A673 (cell line): ENCODE measurements around the gene INSR.

Source experiments
- EZH2 ChIP-seq: fragments of 200-600 bp; sonication (generic); IDR thresholded peaks from 2 replicates; pipeline ENCODE4 v1.6.1; 2017; ENCODE audit warnings: borderline replicate concordance, low read depth, mild to moderate bottlenecking, mixed read lengths, antibody characterized with exemption, low read length; ENCODE audit not compliant: poor library complexity, severe bottlenecking
- TF ChIP-seq, protein P1 (sequence below): fragments of 300-800, 200-600 bp; sonication (generic); conservative IDR thresholded peaks from 2 replicates; pipeline ENCODE4 v1.5.1; 2017; ENCODE audit warnings: low read depth, mild to moderate bottlenecking, antibody characterized with exemption, low read length, moderate library complexity, mixed read lengths

DNA sequence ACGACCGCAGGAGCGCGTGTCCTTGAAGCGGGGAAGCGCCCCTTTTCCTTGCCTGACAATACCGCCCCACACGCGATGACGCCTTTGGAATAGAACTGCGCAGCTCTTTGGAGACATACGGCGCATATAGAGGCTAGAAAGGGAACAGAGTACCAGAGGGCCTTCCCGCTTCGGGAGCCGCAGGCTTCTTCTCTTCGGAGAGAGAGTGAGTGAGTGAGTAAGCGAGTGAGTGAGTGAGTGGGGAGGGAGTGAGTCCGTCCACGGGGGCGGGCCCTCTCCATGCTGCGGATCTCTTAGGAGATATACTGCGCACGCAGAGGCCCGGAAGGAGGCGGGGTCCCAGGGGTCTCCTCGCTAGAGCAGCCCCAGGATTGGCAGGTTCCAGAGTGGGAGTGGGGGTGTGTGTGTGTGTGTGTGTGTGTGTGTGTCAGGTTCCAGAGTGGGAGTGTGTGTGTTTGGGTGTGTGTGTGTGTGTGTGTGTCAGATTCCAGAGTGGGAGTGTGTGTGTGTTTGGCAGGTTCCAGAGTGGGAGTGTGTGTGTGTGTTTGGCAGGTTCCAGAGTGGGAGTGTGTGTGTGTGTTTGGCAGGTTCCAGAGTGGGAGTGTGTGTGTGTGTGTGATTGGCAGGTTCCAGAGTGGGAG is 97.0 kb downstream of the INSR start:
- TF ChIP-seq, protein P1, sequence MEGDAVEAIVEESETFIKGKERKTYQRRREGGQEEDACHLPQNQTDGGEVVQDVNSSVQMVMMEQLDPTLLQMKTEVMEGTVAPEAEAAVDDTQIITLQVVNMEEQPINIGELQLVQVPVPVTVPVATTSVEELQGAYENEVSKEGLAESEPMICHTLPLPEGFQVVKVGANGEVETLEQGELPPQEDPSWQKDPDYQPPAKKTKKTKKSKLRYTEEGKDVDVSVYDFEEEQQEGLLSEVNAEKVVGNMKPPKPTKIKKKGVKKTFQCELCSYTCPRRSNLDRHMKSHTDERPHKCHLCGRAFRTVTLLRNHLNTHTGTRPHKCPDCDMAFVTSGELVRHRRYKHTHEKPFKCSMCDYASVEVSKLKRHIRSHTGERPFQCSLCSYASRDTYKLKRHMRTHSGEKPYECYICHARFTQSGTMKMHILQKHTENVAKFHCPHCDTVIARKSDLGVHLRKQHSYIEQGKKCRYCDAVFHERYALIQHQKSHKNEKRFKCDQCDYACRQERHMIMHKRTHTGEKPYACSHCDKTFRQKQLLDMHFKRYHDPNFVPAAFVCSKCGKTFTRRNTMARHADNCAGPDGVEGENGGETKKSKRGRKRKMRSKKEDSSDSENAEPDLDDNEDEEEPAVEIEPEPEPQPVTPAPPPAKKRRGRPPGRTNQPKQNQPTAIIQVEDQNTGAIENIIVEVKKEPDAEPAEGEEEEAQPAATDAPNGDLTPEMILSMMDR, result no peak
- TF ChIP-seq EZH2, result no peak
